Naive thymus-derived CD4-positive, alpha-beta T cell (primary cell): ENCODE data around the gene STARD3. TPM values are rescaled to one million over a fixed set of nuclear protein-coding genes. Genes with fewer than 3 reads are reported as not detected.

Source experiments
- ATAC-seq: fragments of 150-1000 bp; cut with Tn5 transposase; 2 replicates; pipeline ENCODE4 v1.10.0; 2021; ENCODE audit warnings: mild to moderate bottlenecking, moderate library complexity
- CTCF ChIA-PET: fragments of 350-600 bp; sonication (Branson Sonifier 250); formaldehyde crosslinking; loops from one replicate; lab custom pipeline; 2021; ENCODE audit warnings: antibody characterized with exemption; lab: Charles Lee
- POLR2A ChIA-PET: fragments of 350-600 bp; sonication (Branson Sonifier 250); formaldehyde crosslinking; loops from one replicate; lab custom pipeline; 2021; ENCODE audit warnings: antibody characterized with exemption, inconsistent platforms; lab: Charles Lee
- DNase-seq, 9 donors: peaks; one replicate each; pipeline versions ENCODE4 v3.0.0 to v3.0.0-alpha.2; 2020 to 2022; ENCODE audit warnings: mixed read lengths in 1 of 9
- H3K27ac ChIP-seq: one replicate; pipeline ENCODE4 v1.7.0; 2013; ENCODE audit warnings: mild to moderate bottlenecking, low read depth, low read length, moderate library complexity
- H3K27me3 ChIP-seq, 2 donors: one replicate each; pipeline ENCODE4 v1.7.0; 2013; ENCODE audit warnings: low read length in 2 of 2, mild to moderate bottlenecking in 2 of 2, moderate library complexity in 2 of 2; ENCODE audit not compliant: control insufficient read depth in 2 of 2, insufficient read depth in 2 of 2
- H3K36me3 ChIP-seq, 3 experiments: 1 replicate in 2 of 3; 2 replicates in 1 of 3; pipeline ENCODE4 v1.7.0; 2013; ENCODE audit warnings: low read length in 3 of 3, mild to moderate bottlenecking in 3 of 3, moderate library complexity in 1 of 3; ENCODE audit not compliant: insufficient read depth in 3 of 3, control insufficient read depth in 2 of 3
- H3K4me1 ChIP-seq, 2 donors: one replicate each; pipeline ENCODE4 v1.7.0; 2013; ENCODE audit warnings: low read length in 2 of 2, mild to moderate bottlenecking in 2 of 2, moderate library complexity in 1 of 2; ENCODE audit not compliant: control insufficient read depth in 2 of 2, insufficient read depth in 2 of 2
- H3K4me3 ChIP-seq: 2 replicates; pipeline ENCODE4 v1.7.0; 2013; ENCODE audit warnings: mild to moderate bottlenecking, low read length
- H3K9me3 ChIP-seq, 3 experiments: 1 replicate in 2 of 3; 2 replicates in 1 of 3; pipeline ENCODE4 v1.7.0; 2013; ENCODE audit warnings: low read length in 3 of 3; ENCODE audit not compliant: control insufficient read depth in 2 of 3
- H3K27ac Mint-ChIP-seq, 9 donors: one replicate each; pipeline ENCODE4 v1.8.0; 2020 to 2022; ENCODE audit warnings: mixed read lengths in 9 of 9, mild to moderate bottlenecking in 8 of 9, moderate library complexity in 5 of 9, inconsistent platforms in 2 of 9
- H3K27me3 Mint-ChIP-seq, 5 donors: one replicate each; pipeline ENCODE4 v1.8.0; 2021 to 2022; ENCODE audit warnings: mixed read lengths in 5 of 5, mild to moderate bottlenecking in 1 of 5
- H3K36me3 Mint-ChIP-seq, 5 donors: one replicate each; pipeline ENCODE4 v1.8.0; 2020 to 2022; ENCODE audit warnings: mixed read lengths in 5 of 5, mild to moderate bottlenecking in 3 of 5, inconsistent platforms in 1 of 5
- H3K4me1 Mint-ChIP-seq, 7 donors: one replicate each; pipeline ENCODE4 v1.8.0; 2020 to 2022; ENCODE audit warnings: mixed read lengths in 7 of 7, mild to moderate bottlenecking in 3 of 7, inconsistent platforms in 1 of 7
- H3K4me3 Mint-ChIP-seq, 10 donors: one replicate each; pipeline ENCODE4 v1.8.0; 2020 to 2022; ENCODE audit warnings: mild to moderate bottlenecking in 10 of 10, mixed read lengths in 10 of 10, moderate library complexity in 6 of 10, inconsistent platforms in 2 of 10
- H3K9me3 Mint-ChIP-seq, 11 donors: one replicate each; pipeline ENCODE4 v1.8.0; 2020 to 2022; ENCODE audit warnings: mixed read lengths in 11 of 11, mild to moderate bottlenecking in 4 of 11, inconsistent platforms in 1 of 11, moderate library complexity in 1 of 11
- intact Hi-C, 2 donors: fragments of 100-400 bp; cut with micrococcal nuclease; formaldehyde crosslinking; loops; one replicate each; pipeline ENCODE4 v1.15.1; 2023
- polyA plus RNA-seq, 2 donors: library from polyadenylated mRNA; unstranded; fragments of 300-500 nt; fragmentation: Illumina TruSeq; gene quantifications; one replicate each; pipeline ENCODE4 v1.2.3, GENCODE V29; 2021
- total RNA-seq, 6 experiments: library from RNA in 5 of 6; stranded (reverse) in 5 of 6; gene quantifications; 1 replicate in 5 of 6; 2 replicates in 1 of 6; pipeline ENCODE4 v1.2.3 and lab custom pipeline; 2021 to 2026

The STARD3 gene
- total and polyA plus RNA-seq, 7 experiments from 2014 or later, result 46.7 to 143 (median 88.4) TPM

- Histone ChIP-seq H3K9me3 (no peaks in the 10 kb centered on the region), H3K27me3 (no peaks in the 10 kb centered on the region), H3K4me1 (peaks cover 23 to 24% of the 10 kb centered on the region in 2 donors), H3K27ac (no peak overlapping the region), H3K36me3 (no peaks in the 10 kb centered on the region), H3K4me3 (no peak overlapping the region)
- ATAC-seq, result no peak
- Mint-ChIP-seq H3K9me3 (no peaks in the 10 kb centered on the region), H3K4me3 (peak overlapping the region in 5 of 10 donors; percentile 3 to 49 (median 35)), H3K4me1 (peaks cover 9 to 35% (median 27%) of the 10 kb centered on the region in 7 donors), H3K27me3 (peaks cover 0 to 32% (median 5%) of the 10 kb centered on the region in 5 donors), H3K27ac (peak overlapping the region in 3 of 9 donors; percentile 11 to 57 (median 46)), H3K36me3 (peaks cover 0 to 4% (median 0%) of the 10 kb centered on the region in 5 donors)
- intact Hi-C loops, result loop anchor here in 1 of 2 donors (1.0 kb wide), 2 partner anchors 50 to 82 kb away; no protein-coding TSS in a partner anchor
- ChIA-PET POLR2A (interaction anchor here (1.0 to 1.9 kb wide), 6 partner anchors 8 to 58 kb away, joined by 3 to 6 read pairs (median 4); partner anchors contain the start of genes MIEN1, PGAP3 and STARD3), CTCF (interaction anchor here (0.5 to 3.5 kb wide), 14 partner anchors 8 to 186 kb away, joined by 3 to 36 read pairs (median 4); partner anchors contain the start of genes MIEN1 and PGAP3)
- DNase-seq, result no peak
These were observed 34.9 kb downstream of the STARD3 start for GRCh38 chr17:39671651-39672521.

GRCh38 chr17:39672522-39673334, 35.8 kb downstream of the STARD3 start:
- Histone ChIP-seq H3K4me1 (peaks cover 24 to 31% of the 10 kb centered on the region in 2 donors), H3K27ac (no peak overlapping the region), H3K4me3 (no peak overlapping the region), H3K36me3 (no peaks in the 10 kb centered on the region), H3K27me3 (no peaks in the 10 kb centered on the region), H3K9me3 (no peaks in the 10 kb centered on the region)
- Mint-ChIP-seq H3K27me3 (peaks cover 0 to 26% (median 5%) of the 10 kb centered on the region in 5 donors), H3K36me3 (peaks cover 0 to 6% (median 4%) of the 10 kb centered on the region in 5 donors), H3K4me3 (no peak overlapping the region), H3K27ac (no peak overlapping the region), H3K4me1 (peaks cover 15 to 43% (median 33%) of the 10 kb centered on the region in 7 donors), H3K9me3 (no peaks in the 10 kb centered on the region)
- DNase-seq (no peak), ATAC-seq (no peak)
- intact Hi-C loops, result loop anchor here in 1 of 2 donors (1.0 kb wide), 2 partner anchors 50 to 82 kb away; no protein-coding TSS in a partner anchor
- ChIA-PET POLR2A (interaction anchor here (1.1 to 1.9 kb wide), 4 partner anchors 9 to 56 kb away, joined by 3 to 6 read pairs (median 4); partner anchors contain the start of genes PGAP3 and STARD3), CTCF (interaction anchor here (0.5 to 3.5 kb wide), 7 partner anchors 13 to 125 kb away, joined by 3 to 36 read pairs (median 4); partner anchors contain the start of gene MIEN1)

GRCh38 chr17:39673335-39674081, 36.6 kb downstream of the STARD3 start:
- H3K9me3 ChIP-seq, result no peaks in the 10 kb centered on the region
- Mint-ChIP-seq H3K27me3 (peaks cover 0 to 21% (median 4%) of the 10 kb centered on the region in 5 donors), H3K4me3 (no peak overlapping the region), H3K36me3 (peaks cover 0 to 10% (median 3%) of the 10 kb centered on the region in 5 donors), H3K9me3 (no peaks in the 10 kb centered on the region), H3K27ac (peak overlapping the region in 1 of 9 donors; percentile 59), H3K4me1 (peaks cover 21 to 49% (median 39%) of the 10 kb centered on the region in 7 donors)
- H3K4me3 ChIP-seq, result no peak overlapping the region
- no peaks in the 10 kb centered on the region for H3K27me3 ChIP-seq
- no peak overlapping the region for H3K27ac ChIP-seq
- POLR2A ChIA-PET, result interaction anchor here (1.1 to 1.9 kb wide), 2 partner anchors 14 to 55 kb away, joined by 3 to 6 read pairs; partner anchors contain the start of gene PGAP3
- DNase-seq (no peak), ATAC-seq (no peak)
- CTCF ChIA-PET, result interaction anchor here (1.2 to 3.5 kb wide), 3 partner anchors 14 to 126 kb away, joined by 3 to 36 read pairs (median 3); no protein-coding TSS in a partner anchor
- intact Hi-C loops, result no loop called here
- H3K36me3 ChIP-seq, result no peaks in the 10 kb centered on the region
- H3K4me1 ChIP-seq, result peaks cover 30 to 38% of the 10 kb centered on the region in 2 donors

- no peak for DNase-seq
- H3K4me3 Mint-ChIP-seq, result no peak overlapping the region
- Histone ChIP-seq H3K27ac (no peak overlapping the region), H3K4me1 (peaks cover 31 to 41% of the 10 kb centered on the region in 2 donors), H3K9me3 (no peaks in the 10 kb centered on the region), H3K27me3 (no peaks in the 10 kb centered on the region), H3K4me3 (no peak overlapping the region), H3K36me3 (no peaks in the 10 kb centered on the region)
- ChIA-PET CTCF (interaction anchor here (1.1 to 1.2 kb wide), 2 partner anchors 15 to 57 kb away, joined by 3 read pairs; partner anchors contain the start of gene MIEN1), POLR2A (interaction anchor here (0.6 to 0.9 kb wide), 2 partner anchors 178 to 280 kb away, joined by 3 read pairs; no protein-coding TSS in a partner anchor)
- H3K27ac Mint-ChIP-seq, result no peak overlapping the region
- no peaks in the 10 kb centered on the region for H3K9me3 Mint-ChIP-seq
- peaks cover 28 to 51% (median 42%) of the 10 kb centered on the region in 7 donors for H3K4me1 Mint-ChIP-seq
- peaks cover 0 to 15% (median 0%) of the 10 kb centered on the region in 5 donors for H3K27me3 Mint-ChIP-seq
- H3K36me3 Mint-ChIP-seq, result peaks cover 0 to 10% (median 0%) of the 10 kb centered on the region in 5 donors
- ATAC-seq, result no peak
- intact Hi-C loops, result no loop called here
These were observed 37.2 kb downstream of the STARD3 start for GRCh38 chr17:39674179-39674578.

- no peaks in the 10 kb centered on the region for H3K36me3 ChIP-seq
- ChIA-PET POLR2A (interaction anchor here (0.5 to 1.2 kb wide), 3 partner anchors 8 to 177 kb away, joined by 3 to 4 read pairs (median 3); no protein-coding TSS in a partner anchor), CTCF (interaction anchor here (1.1 to 1.6 kb wide), 4 partner anchors 8 to 56 kb away, joined by 3 to 4 read pairs (median 3); partner anchors contain the start of gene MIEN1)
- DNase-seq (no peak), ATAC-seq (no peak)
- no peaks in the 10 kb centered on the region for H3K9me3 ChIP-seq
- H3K27ac Mint-ChIP-seq, result peak overlapping the region in 5 of 9 donors; percentile 55 to 78 (median 68)
- H3K4me3 Mint-ChIP-seq, result peak overlapping the region in 1 of 10 donors; percentile 72
- H3K4me1 Mint-ChIP-seq, result peaks cover 35 to 58% (median 49%) of the 10 kb centered on the region in 7 donors
- H3K36me3 Mint-ChIP-seq, result peaks cover 0 to 10% (median 0%) of the 10 kb centered on the region in 5 donors
- peaks cover 0 to 9% (median 0%) of the 10 kb centered on the region in 5 donors for H3K27me3 Mint-ChIP-seq
- no peak overlapping the region for H3K27ac ChIP-seq
- H3K27me3 ChIP-seq, result no peaks in the 10 kb centered on the region
- intact Hi-C loops, result no loop called here
- peaks cover 38 to 48% of the 10 kb centered on the region in 2 donors for H3K4me1 ChIP-seq
- H3K4me3 ChIP-seq, result no peak overlapping the region
- no peaks in the 10 kb centered on the region for H3K9me3 Mint-ChIP-seq
These were observed 37.9 kb downstream of the STARD3 start for GRCh38 chr17:39674702-39675389.
